NOMO-1 (cell line): ENCODE data around the gene PXDC1.
"Not testable (repeated sequence)": the region's sequence is repeated elsewhere in the genome, so short reads cannot be mapped to it uniquely, and the experiment has no call there.

Experiments used
- DNase-seq, 2 experiments: peaks; one replicate each; lab custom pipeline; 2025; ENCODE audit not compliant: unreplicated experiment in 2 of 2; lab: John Stamatoyannopoulos, UW

The PXDC1 gene

DNA sequence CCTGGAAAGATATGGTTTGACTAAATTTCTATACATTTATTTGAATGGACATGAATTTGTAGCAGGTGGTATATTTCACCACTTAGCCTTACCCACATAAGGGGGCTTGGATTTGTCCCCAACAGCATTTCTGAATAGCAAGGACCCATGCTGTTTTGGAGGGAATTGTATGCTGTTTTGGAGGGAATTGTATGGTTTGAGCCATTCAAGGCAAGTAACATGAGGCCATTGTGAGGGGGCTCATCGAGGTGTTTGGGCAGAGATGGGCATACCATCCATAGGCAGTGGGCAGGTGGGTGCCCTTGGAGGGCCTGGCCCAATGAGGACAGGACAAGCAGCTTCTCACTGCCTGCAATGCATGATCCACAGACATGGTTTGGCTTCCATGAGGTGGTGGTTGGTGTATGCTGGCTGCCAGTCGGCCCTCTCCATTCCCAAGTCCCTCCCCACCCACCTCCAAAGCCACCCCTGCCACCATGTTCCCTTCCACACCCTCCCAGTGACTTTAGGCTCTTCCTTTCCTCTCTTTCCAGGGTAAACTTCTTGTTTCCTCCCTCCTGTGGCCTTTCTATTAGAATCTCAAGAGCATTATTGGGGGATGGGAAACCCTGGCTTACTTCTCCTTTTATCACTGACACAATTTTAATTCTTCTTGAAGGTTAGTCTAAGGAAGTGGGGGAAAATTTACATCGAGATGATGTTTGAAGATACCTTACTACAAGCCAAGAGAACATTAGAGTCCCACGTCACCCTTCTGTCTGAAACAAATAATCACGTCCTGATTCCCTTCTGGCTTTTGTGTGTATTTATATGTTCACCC, 13.2 kb upstream of the PXDC1 start:
- DNase-seq: peak in 1 of 2 experiments; percentile 29

DNA sequence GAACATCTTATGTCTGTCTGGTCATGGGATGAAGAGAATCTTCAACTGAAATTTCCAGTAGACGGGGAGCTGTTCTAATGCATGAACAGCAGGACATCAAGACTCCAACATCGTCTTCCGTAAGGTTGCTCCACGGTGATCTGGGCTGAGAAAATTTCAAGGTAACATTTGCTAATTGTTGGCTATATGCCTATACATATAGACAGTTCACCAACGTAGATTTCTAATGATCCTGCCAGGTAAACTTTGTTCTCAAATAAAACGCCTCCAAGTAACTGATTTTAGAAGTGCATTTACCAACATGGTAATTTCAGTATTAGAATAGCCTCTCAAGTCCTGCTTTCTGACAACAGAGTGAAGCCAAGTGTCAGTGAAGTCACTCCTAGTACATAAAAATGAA, 11.3 kb upstream of the PXDC1 start:
- DNase-seq: no peak

DNA sequence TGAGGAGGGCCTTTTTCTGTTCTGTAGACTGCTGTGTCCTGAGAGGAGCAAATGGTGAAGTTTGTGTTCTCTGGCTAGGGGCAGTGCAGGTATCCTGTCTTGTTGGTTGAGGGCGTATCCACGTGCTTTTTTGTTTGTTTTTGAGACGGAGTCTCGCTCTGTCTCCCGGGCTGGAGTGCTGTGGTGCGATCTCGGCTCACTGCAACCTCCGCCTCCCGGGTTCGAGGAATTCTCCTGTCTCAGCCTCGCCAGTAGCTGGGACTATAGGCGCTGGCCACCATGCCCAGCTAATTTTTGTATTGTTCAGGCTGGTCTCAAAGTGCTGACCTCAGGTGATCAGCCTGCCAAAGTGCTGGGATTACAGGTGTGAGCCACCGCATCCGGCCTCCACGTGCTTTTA, 10.8 kb upstream of the PXDC1 start:
- DNase-seq: no peak

DNA sequence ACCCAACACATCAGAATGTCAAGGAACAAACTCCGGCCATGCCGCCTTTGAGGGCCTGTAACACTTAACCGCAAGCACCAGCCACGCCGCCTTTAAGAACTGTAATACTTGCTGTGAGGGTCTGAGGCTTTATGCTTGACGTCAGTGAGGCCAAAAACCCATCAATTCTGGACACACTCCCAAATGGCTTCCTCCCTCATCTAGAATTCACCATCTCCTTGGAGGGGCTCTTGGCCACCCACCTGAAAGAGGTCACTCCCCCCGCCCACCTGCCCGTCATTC, 10.4 kb upstream of the PXDC1 start:
- no peak for DNase-seq

DNA sequence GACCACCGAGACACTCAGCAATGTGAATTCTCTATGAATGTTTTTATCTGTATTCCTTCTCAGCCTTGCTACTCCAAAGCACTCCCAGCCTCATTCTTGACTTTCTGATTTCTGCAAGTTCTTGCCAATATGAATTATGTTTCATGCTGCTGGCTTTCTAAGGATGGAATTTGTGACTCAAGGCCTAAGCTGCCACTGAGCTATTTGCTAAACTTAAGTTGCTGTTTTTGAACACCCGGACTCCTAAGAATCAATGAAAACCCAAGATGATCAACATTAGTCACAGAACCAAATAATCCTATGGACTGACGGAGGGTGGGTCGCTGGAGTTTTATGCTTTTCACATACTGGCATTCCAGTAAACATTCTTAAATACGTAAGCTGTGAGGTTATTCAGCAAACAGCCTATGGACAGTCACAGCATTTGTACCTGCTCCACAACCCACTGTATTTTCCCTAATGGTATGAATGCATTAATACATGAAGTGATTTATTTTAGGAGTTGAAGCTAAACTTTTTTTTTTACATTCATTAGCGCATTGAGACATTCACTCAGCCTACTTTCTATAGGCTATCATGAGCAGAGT, 8.2 kb upstream of the PXDC1 start:
- no peak for DNase-seq

DNA sequence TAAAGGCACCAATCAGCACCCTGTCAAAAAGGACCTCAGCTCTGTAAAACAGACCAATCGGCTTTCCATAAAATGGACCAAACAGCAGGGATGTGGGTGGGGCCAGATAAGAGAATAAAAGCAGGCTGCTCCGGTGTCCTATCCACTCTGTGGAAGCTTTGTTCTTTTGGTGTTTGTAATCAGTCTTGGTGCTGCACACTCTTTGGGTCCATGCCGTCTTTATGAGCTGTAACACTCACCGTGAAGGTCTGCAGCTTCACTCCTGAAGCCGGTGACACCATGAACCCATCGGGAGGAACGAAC, 7.3 kb upstream of the PXDC1 start:
- no peak for DNase-seq

DNA sequence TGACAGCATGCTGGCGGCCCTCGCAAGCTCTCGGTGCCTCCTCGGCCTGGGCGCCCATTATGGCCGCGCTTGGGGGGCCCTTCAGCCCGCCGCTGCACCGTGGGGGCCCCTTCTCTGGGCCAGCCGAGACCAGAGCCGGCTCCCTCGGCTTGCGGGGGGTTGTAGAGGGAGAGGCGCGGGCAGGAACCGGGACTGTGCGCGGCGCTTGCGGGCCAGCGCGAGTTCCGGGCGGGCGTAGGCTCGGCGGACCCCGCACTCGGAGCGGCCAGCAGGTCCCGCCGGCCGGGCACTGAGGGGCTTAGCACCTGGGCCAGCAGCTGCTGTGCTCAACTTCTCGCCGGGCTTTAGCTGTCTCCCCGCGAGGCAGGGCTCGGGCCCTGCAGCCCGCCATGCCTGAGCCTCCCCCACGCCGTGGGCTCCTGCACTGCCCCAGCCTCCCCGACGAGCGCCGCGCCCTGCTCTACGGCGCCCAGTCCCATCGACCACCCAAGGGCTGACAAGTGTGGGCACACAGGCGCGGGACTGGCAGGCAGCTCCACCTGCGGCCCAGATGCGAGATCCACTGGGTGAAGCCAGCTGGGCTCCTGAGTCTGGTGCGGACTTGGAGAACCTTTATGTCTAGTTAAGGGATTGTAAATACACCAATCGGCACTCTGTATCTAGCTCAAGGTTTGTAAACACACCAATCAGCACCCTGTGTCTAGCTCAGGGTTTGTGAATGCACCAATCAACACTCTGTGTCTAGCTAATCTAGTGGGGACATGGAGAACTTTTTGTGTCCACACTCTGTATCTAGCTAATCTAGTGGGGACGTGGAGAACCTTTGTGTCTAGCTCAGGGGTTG, 6.7 kb upstream of the PXDC1 start:
- not testable (repeated sequence) for DNase-seq

DNA sequence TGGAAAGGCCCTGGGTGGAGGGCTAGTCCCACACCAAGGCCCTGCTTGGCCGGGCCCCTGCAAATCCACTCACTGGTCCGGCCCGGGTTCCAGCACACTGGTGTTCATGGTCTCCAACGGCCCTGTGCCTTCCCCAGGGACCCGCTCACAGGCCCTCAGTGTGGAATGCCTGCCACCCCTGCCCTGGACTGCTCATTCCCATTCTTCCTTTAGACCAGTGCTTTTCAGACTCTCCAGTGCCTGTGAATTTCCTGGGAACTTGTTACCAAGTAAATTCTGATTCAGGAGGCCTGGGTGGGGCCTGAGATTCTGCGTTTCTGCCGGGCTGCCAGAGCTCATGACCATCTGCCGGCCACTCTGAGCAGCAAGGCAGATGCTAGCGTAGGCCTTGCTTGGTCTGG, 5.7 kb upstream of the PXDC1 start:
- DNase-seq: no peak

DNA sequence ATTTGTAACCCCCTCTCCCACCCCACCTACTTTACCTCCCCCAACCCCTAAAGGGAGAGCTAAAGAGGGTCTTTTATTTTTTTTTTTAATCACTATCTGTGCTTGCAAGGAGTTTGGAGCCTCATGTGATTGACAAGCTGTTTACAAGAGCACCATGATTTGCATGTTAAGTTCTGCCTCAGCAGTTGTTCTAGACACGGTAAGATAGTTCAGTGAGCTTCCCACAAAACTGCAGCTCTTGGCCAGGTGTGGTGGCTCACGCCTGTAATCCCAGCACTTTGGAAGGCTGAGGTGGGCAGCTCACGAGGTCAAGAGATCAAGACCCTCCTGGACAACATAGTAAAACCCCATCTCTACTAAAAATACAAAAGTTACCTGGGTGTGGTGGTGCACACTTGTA, 5.0 kb upstream of the PXDC1 start:
- DNase-seq: no peak

DNA sequence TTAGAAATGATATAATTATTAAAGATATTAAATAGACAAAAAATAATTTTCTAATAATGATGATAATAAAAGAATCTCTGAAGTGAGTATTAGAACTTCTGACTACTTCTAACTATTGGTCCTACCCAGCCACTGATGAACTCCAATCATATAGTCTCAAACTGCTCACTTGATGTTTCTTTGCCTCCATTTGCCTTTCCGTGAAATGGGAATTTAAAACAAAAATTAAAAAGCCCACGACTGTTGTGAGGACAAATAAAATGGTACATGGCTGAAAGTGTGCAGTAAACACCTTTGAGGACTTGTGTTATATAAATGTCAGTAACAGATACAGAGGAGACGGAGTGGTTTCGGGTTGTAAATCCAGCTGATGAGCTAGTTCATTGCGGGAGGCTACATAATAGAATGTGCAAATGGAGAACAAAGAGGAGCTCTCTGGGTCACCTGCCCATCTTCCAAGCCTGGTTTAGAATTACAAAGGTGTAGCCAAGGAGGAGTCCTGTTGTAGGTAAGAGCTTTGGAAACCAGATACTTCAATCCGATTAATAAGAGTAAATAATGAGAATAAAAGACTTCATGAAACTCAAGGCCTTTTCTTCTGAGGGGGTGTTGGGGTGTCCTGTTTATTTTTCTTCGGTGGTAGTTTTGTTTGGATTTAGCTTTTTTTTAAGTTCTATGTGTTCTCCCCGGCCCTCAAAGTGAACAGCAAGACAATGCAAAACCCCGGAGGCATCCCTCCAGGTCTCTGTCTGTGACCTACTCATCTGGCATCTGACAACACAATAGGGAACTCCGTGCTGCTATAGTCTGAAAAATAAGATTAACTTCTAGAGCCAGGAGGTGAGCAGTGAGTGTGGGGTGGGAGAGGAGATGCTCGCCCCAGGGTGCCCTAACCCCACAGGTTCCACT, 4.4 kb upstream of the PXDC1 start:
- DNase-seq: no peak

DNA sequence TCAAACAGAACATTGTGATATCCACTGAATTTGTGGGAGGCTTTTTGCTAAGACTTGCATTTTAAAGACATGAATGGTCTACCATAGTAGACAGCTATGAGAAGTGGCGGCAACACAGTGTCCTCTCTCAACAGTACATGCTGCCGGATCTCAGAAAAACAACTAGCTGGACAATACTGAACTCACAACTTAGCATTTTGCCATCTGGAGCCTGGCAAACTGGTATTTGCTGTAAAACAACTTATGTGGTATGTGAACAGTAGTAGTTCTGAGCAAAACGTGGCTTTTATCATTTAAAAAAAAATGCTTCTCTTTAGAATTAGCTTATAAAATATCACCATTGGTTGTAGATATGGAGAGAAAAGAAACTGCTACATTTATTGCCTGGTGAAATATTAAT, 3.3 kb upstream of the PXDC1 start:
- no peak for DNase-seq

DNA sequence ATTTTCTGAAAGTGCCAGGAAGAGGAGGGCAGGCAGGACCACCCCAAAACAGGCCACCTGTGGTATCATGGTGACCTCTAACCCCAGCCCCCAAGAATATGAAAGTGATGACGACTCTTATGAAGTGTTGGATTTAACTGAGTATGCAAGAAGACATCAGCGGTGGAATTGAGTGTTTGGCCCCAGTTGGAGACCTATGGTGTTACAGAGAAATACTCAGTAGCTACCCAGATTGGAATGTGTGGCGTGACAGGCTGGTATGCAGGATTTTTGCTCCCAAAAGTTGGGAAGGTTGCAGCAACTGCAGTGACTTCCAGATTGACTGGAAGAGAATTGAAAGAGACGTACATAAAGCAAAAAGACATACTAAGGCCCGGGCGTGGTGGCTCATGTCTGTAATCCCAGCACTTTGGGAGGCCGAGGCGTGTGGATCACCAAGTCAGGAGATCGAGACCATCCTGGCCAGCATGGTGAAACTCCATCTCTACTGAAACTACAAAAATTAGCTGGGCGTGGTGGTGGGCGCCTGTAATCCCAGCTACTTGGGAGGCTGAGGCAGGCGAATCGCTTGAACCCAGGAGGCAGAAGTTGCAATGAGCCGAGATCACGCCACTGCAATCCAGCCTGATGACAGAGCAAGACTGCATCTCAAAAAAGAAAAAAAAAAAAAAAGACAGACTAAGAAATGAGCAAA, 2.7 kb upstream of the PXDC1 start:
- not testable (repeated sequence) for DNase-seq

DNA sequence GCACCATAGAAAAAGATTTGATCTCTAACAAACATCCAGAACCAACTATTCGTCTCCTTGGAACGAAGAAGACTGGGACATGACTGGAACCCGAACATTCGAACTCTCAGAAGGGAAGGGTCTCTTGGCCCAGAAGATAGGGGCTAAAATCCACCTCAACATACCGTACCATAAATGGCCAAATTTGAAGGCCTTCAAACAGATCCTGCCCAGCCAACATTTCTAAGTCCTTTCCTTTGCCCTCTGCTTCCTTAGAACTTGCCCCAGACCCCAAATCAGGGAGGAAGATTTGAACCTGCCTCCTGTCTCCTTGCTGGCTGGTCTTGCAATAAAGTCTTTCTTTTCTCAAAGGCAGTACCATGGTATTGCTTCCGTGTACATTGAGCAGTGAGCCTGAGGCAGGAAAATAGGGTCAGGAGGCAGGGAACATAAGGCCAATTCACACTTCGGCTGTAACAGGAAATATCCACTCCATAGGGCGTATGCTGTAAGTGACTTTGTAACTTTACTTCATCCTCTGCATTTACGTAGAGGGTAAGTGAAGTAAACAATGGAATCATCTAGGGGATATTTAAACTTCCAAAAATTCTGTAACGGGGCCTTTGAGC, 1.8 kb upstream of the PXDC1 start:
- no peak for DNase-seq

DNA sequence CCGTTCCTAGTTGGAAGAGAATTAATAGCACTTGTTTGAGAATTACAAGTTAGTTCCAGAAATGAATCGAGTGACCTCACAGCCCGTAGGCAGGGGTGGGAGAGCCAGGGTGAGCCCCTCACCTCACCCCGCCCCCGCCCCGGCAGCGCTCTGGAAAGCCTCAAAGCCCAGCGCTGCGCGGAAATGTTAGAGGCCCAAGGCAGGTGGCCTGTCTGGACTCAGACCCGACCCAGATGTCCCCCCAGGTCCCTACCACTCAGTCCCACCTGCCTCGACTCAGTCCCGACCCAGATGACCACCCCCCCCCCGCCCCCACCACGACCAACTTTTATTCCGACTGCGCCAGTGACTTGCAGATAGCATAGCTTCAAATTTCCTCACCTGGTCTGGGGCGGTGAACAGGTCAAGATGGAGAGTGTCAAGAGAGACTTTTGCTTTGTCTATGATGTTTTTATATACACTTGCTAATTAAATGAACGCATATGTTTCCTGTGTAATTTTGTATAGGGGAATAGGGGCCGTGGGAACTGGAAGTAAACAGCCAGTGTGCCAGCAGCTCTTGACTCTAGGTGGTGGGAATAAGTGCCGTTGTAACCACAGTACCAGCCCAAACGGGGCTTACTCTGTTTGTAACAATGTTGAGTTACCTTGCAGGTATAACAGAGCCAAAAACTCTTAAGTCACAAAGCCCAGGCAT, 1.2 kb upstream of the PXDC1 start:
- no peak for DNase-seq

DNA sequence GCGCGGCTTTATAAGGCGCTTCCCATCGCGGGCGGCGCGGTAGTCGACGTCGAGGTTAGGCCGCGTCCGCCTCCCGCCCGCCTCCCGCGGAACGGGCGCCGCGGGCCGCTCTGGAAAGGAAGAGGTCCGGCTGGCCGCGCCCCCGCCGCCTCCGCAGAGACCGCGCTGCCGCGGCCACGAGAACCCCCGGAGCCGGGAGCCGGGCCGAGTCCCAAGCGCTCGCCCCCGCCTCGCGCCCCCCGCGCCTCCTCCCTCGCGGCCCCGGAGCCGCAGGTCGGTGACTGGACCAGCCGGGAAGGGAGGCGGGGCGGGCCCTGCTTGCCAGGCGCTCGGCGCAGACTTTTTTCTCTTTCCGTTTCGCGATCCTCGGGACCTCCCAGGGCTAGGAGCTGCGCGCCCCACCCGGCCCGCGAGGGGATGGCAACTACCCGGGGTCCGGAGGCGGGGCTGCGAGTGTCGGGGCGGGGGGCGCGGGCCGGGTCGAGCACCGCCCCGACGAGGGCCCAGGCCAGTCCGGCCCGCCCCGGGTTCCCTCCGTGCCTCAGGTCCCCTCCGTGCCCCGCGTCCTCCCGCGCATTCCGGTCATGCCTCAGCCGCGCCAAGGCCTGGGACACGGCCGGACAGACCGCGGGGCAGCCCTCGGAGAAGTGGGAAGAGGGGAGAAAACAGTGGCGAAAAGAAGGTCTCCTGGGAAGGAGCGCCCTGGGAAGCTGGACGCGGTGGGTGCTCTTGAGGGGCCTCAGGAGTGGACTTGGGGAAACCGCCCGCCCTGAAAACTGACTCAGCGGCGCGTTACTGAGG, 417 bp upstream of the PXDC1 start:
- peak; percentile 18 to 30 for DNase-seq

DNA sequence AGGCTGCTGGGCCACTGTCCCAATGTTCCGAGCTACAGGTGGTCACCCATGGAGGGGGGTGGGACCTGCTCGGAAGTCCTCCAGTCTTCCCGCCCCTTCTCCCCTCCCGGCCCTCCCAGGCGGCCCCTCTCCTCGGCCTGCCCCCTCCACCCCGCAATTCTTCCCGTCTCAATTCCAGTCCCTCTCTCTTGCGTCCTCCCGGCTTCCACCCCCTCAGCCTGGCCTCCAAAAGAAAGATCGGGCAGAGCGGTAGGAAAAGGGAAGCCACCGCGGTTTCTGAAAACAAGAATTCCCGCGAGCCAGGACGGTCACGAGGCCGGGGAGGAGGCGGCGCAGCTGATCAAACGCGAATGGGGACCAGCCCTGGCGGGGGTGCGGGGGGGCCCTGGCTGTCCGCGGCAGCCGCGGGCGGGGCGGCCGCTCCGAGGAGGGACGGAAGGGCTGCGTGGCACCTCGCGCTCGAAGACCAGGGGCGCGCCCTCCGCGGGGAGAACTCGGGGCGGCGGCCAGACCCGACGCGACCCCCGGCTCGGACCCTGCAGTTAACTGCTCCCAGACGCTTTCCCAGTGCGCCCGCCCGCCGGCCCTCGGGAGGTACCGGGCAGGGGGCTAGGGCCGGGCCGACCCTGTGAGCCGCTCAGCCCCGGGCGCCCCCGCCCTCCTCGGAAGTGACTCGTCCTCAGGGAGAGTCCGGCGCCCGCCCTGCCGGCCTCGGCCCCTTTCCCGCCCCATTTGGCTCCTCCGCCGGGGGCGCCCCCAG, 1.0 kb downstream of the PXDC1 start:
- no peak for DNase-seq

DNA sequence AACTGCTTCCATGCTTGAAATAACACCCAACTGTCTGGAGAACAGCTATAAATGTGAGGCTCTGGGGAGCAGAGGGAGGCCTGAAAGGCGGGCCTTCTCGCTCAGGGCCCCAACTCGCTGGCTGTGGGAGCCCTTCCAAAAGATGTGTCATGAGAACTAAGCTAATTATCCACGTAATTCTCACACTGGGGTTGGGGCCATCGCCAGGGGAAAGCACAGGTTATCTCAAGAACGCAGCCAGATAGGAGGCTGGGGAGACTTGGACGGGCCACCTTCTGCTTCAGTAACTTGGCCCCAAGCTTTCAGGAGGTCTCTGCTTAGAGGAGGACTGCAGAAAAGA, 1.6 kb downstream of the PXDC1 start:
- DNase-seq: no peak
